Fibroblast of lung (primary cell): Measurements from ENCODE around the gene FAM98C. TPM values are rescaled to one million over a fixed set of nuclear protein-coding genes. Genes with fewer than 3 reads are reported as not detected.

Source experiments
- DNase-seq, 2 donors: peaks; one replicate each; pipeline versions ENCODE4 v3.0.0 to v3.0.0-alpha.2; 2010; ENCODE audit warnings: low read depth in 2 of 2
- H2AFZ ChIP-seq: 2 replicates; pipeline ENCODE4 v1.5.1; 2012; ENCODE audit warnings: low read length, control low read depth, inconsistent platforms
- H3K27ac ChIP-seq: 2 replicates; pipeline ENCODE4 v1.5.1; 2011; ENCODE audit warnings: low read length, control low read depth; ENCODE audit not compliant: insufficient read depth
- H3K27me3 ChIP-seq: 2 replicates; pipeline ENCODE4 v1.5.1; 2011; ENCODE audit warnings: mild to moderate bottlenecking, low read length; ENCODE audit not compliant: control insufficient read depth, insufficient read depth
- H3K36me3 ChIP-seq: 2 replicates; pipeline ENCODE4 v1.5.1; 2011; ENCODE audit warnings: low read length; ENCODE audit not compliant: control insufficient read depth, insufficient read depth
- H3K4me1 ChIP-seq: 2 replicates; pipeline ENCODE4 v1.5.1; 2011; ENCODE audit warnings: low read length; ENCODE audit not compliant: control insufficient read depth, insufficient read depth; ENCODE audit errors: extremely low read depth
- H3K4me2 ChIP-seq: 2 replicates; pipeline ENCODE4 v1.5.1; 2011; ENCODE audit warnings: low read length, control low read depth; ENCODE audit not compliant: insufficient read depth; ENCODE audit errors: extremely low read depth
- H3K4me3 ChIP-seq, 4 experiments: fragments of 200-600 bp in 1 of 4; sonication (generic) in 1 of 4; replicated peaks in 1 of 4; 2 replicates each; pipeline ENCODE4 v1.5.1; 2011 to 2016; ENCODE audit warnings: low read length in 4 of 4, low read depth in 3 of 4, mild to moderate bottlenecking in 3 of 4, control low read depth in 2 of 4, inconsistent platforms in 1 of 4, mixed read lengths in 1 of 4; ENCODE audit not compliant: insufficient read depth in 1 of 4; ENCODE audit errors: control extremely low read depth in 1 of 4
- H3K79me2 ChIP-seq: 2 replicates; pipeline ENCODE4 v1.5.1; 2012; ENCODE audit warnings: mild to moderate bottlenecking, low read length, inconsistent platforms; ENCODE audit not compliant: control insufficient read depth, insufficient read depth
- H3K9ac ChIP-seq: 2 replicates; pipeline ENCODE4 v1.5.1; 2011; ENCODE audit warnings: mild to moderate bottlenecking, low read length, control low read depth; ENCODE audit not compliant: insufficient read depth
- H3K9me3 ChIP-seq: 2 replicates; pipeline ENCODE4 v1.5.1; 2012; ENCODE audit warnings: low read depth, low read length; ENCODE audit not compliant: control insufficient read depth, insufficient read depth
- H4K20me1 ChIP-seq: 2 replicates; pipeline ENCODE4 v1.5.1; 2011; ENCODE audit warnings: low read length; ENCODE audit not compliant: control insufficient read depth, insufficient read depth; ENCODE audit errors: extremely low read depth
- EZH2 ChIP-seq: IDR thresholded peaks from 2 replicates; pipeline ENCODE4 v1.5.1; 2012; ENCODE audit warnings: low read length, control low read depth, mild to moderate bottlenecking; ENCODE audit errors: missing control alignments
- polyA plus RNA-seq, 2 donors: library from polyadenylated mRNA; depleted of rRNA in 1 of 2; stranded (reverse) in 1 of 2; unstranded in 1 of 2; fragments of >200 nt; gene quantifications; 2 replicates each; pipeline ENCODE4 v1.2.1, GENCODE V29; 2011 to 2012; ENCODE audit warnings: missing spikeins in 1 of 2
- total RNA-seq: library from RNA; depleted of rRNA; stranded (reverse); fragments of >200 nt; gene quantifications from 2 replicates; pipeline ENCODE4 v1.2.1, GENCODE V29; 2014
- TF ChIP-seq, protein P1 (sequence below), 2 donors: IDR thresholded peaks in 1 of 2; conservative IDR thresholded peaks in 1 of 2; 1 replicate in 1 of 2; 2 replicates in 1 of 2; pipeline ENCODE4 v1.5.1; 2011 to 2012; ENCODE audit warnings: low read length in 2 of 2, control low read depth in 1 of 2, inconsistent platforms in 1 of 2, low read depth in 1 of 2, mild to moderate bottlenecking in 1 of 2

The FAM98C gene
- total and polyA plus RNA-seq, 2 donors (not counting 1 experiment from before 2014, with no cell fraction given) = 4.5 to 10.6 TPM

DNA sequence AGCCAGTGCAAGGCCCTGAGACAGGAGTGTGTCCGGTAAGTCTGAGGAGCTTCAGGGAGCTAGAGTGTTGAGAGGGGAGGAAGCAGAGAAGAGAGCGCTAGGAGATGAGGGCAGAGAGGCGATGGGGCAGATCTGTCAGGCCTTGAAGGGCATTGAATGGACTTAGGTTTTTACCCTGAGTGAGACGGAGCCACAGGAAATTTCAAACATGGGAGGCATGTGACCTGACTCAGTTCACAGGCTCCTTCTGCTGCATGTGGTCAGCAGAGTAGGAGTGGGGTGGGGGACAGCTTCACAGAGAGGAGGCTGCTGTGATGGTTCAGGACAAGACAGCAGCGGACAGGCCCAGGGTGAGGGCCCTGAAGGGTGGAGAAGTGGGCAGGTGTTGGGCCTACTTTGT lies 2.5 kb upstream of the FAM98C start:
- peak in 1 of 2 donors; percentile 44 for DNase-seq
- TF ChIP-seq, protein P1, sequence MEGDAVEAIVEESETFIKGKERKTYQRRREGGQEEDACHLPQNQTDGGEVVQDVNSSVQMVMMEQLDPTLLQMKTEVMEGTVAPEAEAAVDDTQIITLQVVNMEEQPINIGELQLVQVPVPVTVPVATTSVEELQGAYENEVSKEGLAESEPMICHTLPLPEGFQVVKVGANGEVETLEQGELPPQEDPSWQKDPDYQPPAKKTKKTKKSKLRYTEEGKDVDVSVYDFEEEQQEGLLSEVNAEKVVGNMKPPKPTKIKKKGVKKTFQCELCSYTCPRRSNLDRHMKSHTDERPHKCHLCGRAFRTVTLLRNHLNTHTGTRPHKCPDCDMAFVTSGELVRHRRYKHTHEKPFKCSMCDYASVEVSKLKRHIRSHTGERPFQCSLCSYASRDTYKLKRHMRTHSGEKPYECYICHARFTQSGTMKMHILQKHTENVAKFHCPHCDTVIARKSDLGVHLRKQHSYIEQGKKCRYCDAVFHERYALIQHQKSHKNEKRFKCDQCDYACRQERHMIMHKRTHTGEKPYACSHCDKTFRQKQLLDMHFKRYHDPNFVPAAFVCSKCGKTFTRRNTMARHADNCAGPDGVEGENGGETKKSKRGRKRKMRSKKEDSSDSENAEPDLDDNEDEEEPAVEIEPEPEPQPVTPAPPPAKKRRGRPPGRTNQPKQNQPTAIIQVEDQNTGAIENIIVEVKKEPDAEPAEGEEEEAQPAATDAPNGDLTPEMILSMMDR (conservative IDR thresholded peaks at IDR 0.05 in 1 of 2, IDR thresholded peaks at IDR 0.05 in 1 of 2; ENCODE audit: low read depth in 1 of 2, low read length in 2 of 2) = no peak
- TF ChIP-seq EZH2 = no peak
- Histone ChIP-seq H4K20me1 (no peaks in the 10 kb centered on the region), H3K36me3 (peaks cover 2% of the 10 kb centered on the region), H2AFZ (no peak overlapping the region), H3K9me3 (no peaks in the 10 kb centered on the region), H3K79me2 (no peaks in the 10 kb centered on the region), H3K4me2 (no peak overlapping the region), H3K27ac (no peak overlapping the region), H3K9ac (no peak overlapping the region), H3K4me3 (no peak overlapping the region), H3K27me3 (no peaks in the 10 kb centered on the region), H3K4me1 (no peaks in the 10 kb centered on the region)

DNA sequence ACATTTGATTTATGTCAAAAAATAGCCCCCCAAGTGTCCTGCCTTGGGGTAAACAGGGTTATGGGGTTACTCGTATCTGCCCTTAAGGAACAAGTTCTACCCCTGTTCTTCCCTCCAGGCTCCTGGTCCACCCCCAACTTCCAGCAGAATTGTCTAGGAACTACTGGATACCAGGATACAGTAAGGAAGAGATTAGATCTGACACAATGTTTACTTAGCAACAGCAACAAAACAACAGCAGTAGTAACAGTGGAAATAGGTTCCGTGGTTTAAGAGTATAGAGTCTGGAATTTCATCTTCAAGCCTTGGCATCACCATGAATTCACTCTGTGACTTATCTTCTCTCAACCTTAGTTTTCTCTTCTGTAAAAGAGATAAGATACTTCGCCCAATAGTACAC lies 1.7 kb upstream of the FAM98C start:
- H3K27me3 ChIP-seq = no peaks in the 10 kb centered on the region
- H3K79me2 ChIP-seq = no peaks in the 10 kb centered on the region
- no peaks in the 10 kb centered on the region for H4K20me1 ChIP-seq
- no peak overlapping the region for H3K9ac ChIP-seq
- no peak for TF ChIP-seq EZH2
- TF ChIP-seq, protein P1 (conservative IDR thresholded peaks at IDR 0.05 in 1 of 2, IDR thresholded peaks at IDR 0.05 in 1 of 2; ENCODE audit: low read depth in 1 of 2, low read length in 2 of 2) = no peak
- peak in 1 of 2 donors; percentile 53 for DNase-seq
- H3K9me3 ChIP-seq = no peaks in the 10 kb centered on the region
- no peak overlapping the region for H3K4me3 ChIP-seq
- no peaks in the 10 kb centered on the region for H3K4me1 ChIP-seq
- peaks cover 2% of the 10 kb centered on the region for H3K36me3 ChIP-seq
- no peak overlapping the region for H2AFZ ChIP-seq
- H3K4me2 ChIP-seq = no peak overlapping the region
- H3K27ac ChIP-seq = no peak overlapping the region

DNA sequence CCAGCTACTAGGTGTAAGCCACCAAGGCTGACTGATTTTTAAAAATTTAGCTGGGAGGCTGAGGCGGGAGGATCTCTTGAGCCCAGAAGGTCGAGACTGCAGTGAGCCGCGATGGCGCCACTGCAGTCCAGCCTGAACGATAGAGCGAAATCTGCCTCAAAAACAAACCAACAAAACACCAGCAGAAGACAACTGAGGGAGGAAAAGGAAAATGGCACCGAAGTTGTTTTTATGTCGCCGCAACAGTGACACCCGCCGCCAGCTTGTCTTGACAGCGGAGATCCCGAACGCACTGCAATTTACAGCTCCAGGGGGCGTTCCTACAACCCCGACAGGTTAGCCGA lies 298 bp upstream of the FAM98C start:
- no peaks in the 10 kb centered on the region for H3K79me2 ChIP-seq
- peak overlapping the region; percentile 78 for H2AFZ ChIP-seq
- TF ChIP-seq EZH2 = no peak
- TF ChIP-seq, protein P1 (conservative IDR thresholded peaks at IDR 0.05 in 1 of 2, IDR thresholded peaks at IDR 0.05 in 1 of 2; ENCODE audit: low read depth in 1 of 2, low read length in 2 of 2) = no peak
- no peak overlapping the region for H3K27ac ChIP-seq
- no peaks in the 10 kb centered on the region for H3K9me3 ChIP-seq
- no peaks in the 10 kb centered on the region for H3K27me3 ChIP-seq
- no peaks in the 10 kb centered on the region for H4K20me1 ChIP-seq
- DNase-seq = no peak
- H3K4me3 ChIP-seq = peak overlapping the region; percentile 41 to 55 (median 45)
- no peak overlapping the region for H3K9ac ChIP-seq
- peaks cover 2% of the 10 kb centered on the region for H3K36me3 ChIP-seq
- H3K4me1 ChIP-seq = no peaks in the 10 kb centered on the region
- peak overlapping the region; percentile 88 for H3K4me2 ChIP-seq
